Endodermal cell (in vitro differentiated cells): Measurements from ENCODE around the gene OR6J1. TPM values are rescaled to one million over a fixed set of nuclear protein-coding genes. Genes with fewer than 3 reads are reported as not detected.

Experiments
- DNase-seq: peaks from one replicate; pipeline ENCODE4 v3.0.0-alpha.2; 2017
- H3K27ac ChIP-seq: 2 replicates; pipeline ENCODE4 v1.5.1; 2013; ENCODE audit warnings: mild to moderate bottlenecking, low read depth, low read length, moderate library complexity
- H3K27me3 ChIP-seq: 2 replicates; pipeline ENCODE4 v1.6.1; 2013; ENCODE audit warnings: mild to moderate bottlenecking, low read length, moderate library complexity; ENCODE audit not compliant: insufficient read depth, control insufficient read depth, poor library complexity, severe bottlenecking
- H3K36me3 ChIP-seq: 2 replicates; pipeline ENCODE4 v1.7.0; 2013; ENCODE audit warnings: mild to moderate bottlenecking, low read length, moderate library complexity; ENCODE audit not compliant: control insufficient read depth, insufficient read depth
- H3K4me1 ChIP-seq: one replicate; pipeline ENCODE4 v1.7.0; 2013; ENCODE audit warnings: low read length; ENCODE audit not compliant: control insufficient read depth, insufficient read depth
- H3K4me3 ChIP-seq: 2 replicates; pipeline ENCODE4 v1.5.1; 2013; ENCODE audit warnings: mild to moderate bottlenecking, low read length, moderate library complexity
- H3K9ac ChIP-seq: 2 replicates; pipeline ENCODE4 v1.6.1; 2013; ENCODE audit warnings: mild to moderate bottlenecking, low read length, moderate library complexity; ENCODE audit not compliant: poor library complexity, severe bottlenecking; ENCODE audit errors: extremely low read depth
- H3K9me3 ChIP-seq: 2 replicates; pipeline ENCODE4 v1.6.1; 2013; ENCODE audit warnings: mild to moderate bottlenecking, low read length, moderate library complexity; ENCODE audit not compliant: control insufficient read depth
- H3K27ac Mint-ChIP-seq: 2 replicates; pipeline ENCODE4 v1.8.0; 2020; ENCODE audit warnings: mixed read lengths
- H3K27me3 Mint-ChIP-seq: 2 replicates; pipeline ENCODE4 v1.8.0; 2021; ENCODE audit warnings: mild to moderate bottlenecking, mixed read lengths; ENCODE audit not compliant: insufficient read depth
- H3K36me3 Mint-ChIP-seq: 2 replicates; pipeline ENCODE4 v1.8.0; 2020; ENCODE audit warnings: low read depth, mixed read lengths
- H3K4me1 Mint-ChIP-seq: 2 replicates; pipeline ENCODE4 v1.8.0; 2020; ENCODE audit warnings: mixed read lengths
- H3K4me3 Mint-ChIP-seq: 2 replicates; pipeline ENCODE4 v1.8.0; 2020; ENCODE audit warnings: mild to moderate bottlenecking, moderate library complexity, mixed read lengths
- H3K9me3 Mint-ChIP-seq: 2 replicates; pipeline ENCODE4 v1.8.0; 2020; ENCODE audit warnings: mild to moderate bottlenecking, mixed read lengths
- CTCF ChIP-seq: fragments of 200-600 bp; sonication (generic); conservative IDR thresholded peaks from 2 replicates; pipeline ENCODE4 v1.5.0; 2021; ENCODE audit warnings: antibody characterized with exemption, mild to moderate bottlenecking
- WGBS, 2 experiments: methylation state at CpG; one replicate each; pipeline versions ENCODE4 v1.1.5 to v1.1.7; 2013; ENCODE audit warnings: missing lambda C conversion rate in 2 of 2, mixed read lengths in 1 of 2; ENCODE audit not compliant: insufficient coverage in 1 of 2, insufficient read length in 1 of 2; 5-methylcytosine and 5-hydroxymethylcytosine counted together
- total RNA-seq, 2 donors: library from RNA; stranded (reverse); fragmentation: NEBNext Ultra II Directional in 1 of 2; extraction: Animal tissue kit (Norgen Biotek cat#: 25700) in 1 of 2; gene quantifications; 2 replicates in 1 of 2; 3 replicates in 1 of 2; pipeline ENCODE4 v1.2.1, GENCODE V29; 2021

OR6J1 gene
- total RNA-seq, 2 donors from 2014 or later = not detected

- Mint-ChIP-seq H3K27ac (peak overlapping the region; percentile 97), H3K36me3 (peaks cover 42% of the 10 kb centered on the region), H3K4me3 (peak overlapping the region; percentile 91), H3K9me3 (no peaks in the 10 kb centered on the region), H3K4me1 (peaks cover 50% of the 10 kb centered on the region), H3K27me3 (no peaks in the 10 kb centered on the region)
- Histone ChIP-seq H3K27ac (no peak overlapping the region), H3K36me3 (peaks cover 33% of the 10 kb centered on the region), H3K4me3 (peak overlapping the region; percentile 95), H3K27me3 (no peaks in the 10 kb centered on the region), H3K9me3 (no peaks in the 10 kb centered on the region), H3K4me1 (peaks cover 21% of the 10 kb centered on the region), H3K9ac (peak overlapping the region; percentile 82)
- no peak for TF ChIP-seq CTCF
- no peak for DNase-seq
- 91 to 100% methylated on average over 3 of the region's 3 CpGs for WGBS, 2 experiments
These were observed 44.8 kb downstream of the OR6J1 start for GRCh38 chr14:22599349-22599748.

GRCh38 chr14:22598896-22599244 lies 45.3 kb downstream of the OR6J1 start:
- H3K27me3 ChIP-seq = no peaks in the 10 kb centered on the region
- Mint-ChIP-seq H3K27me3 (no peaks in the 10 kb centered on the region), H3K36me3 (peaks cover 37% of the 10 kb centered on the region), H3K27ac (peak overlapping the region; percentile 97), H3K9me3 (no peaks in the 10 kb centered on the region), H3K4me3 (peak overlapping the region; percentile 91), H3K4me1 (peaks cover 54% of the 10 kb centered on the region)
- no peak overlapping the region for H3K27ac ChIP-seq
- peak; percentile 74 for DNase-seq
- H3K9ac ChIP-seq = peak overlapping the region; percentile 82
- TF ChIP-seq CTCF = peak; percentile 68
- H3K4me3 ChIP-seq = peak overlapping the region; percentile 95
- 9 to 13% methylated on average over 3 to 5 of the region's 5 CpGs for WGBS, 2 experiments
- H3K9me3 ChIP-seq = no peaks in the 10 kb centered on the region
- H3K4me1 ChIP-seq = peaks cover 26% of the 10 kb centered on the region
- H3K36me3 ChIP-seq = peaks cover 30% of the 10 kb centered on the region

GRCh38 chr14:22598099-22598895 lies 45.9 kb downstream of the OR6J1 start, which contains the start of gene ABHD4:
Gene ABHD4 (plus strand): TSS chr14:22598300. CDS start chr14:22598307, 7 bp downstream.
- peak within 1 kb of the TSS; percentile 91 for H3K4me3 Mint-ChIP-seq
- peaks cover 30% of the 10 kb centered on the region for H3K4me1 ChIP-seq

More at GRCh38 chr14:22598099-22598895, 45.9 kb downstream of the OR6J1 start, which contains the start of gene ABHD4:
- Mint-ChIP-seq H3K9me3 (no peaks in the 10 kb centered on the region), H3K27ac (peak within 1 kb of the TSS; percentile 97), H3K27me3 (no peaks in the 10 kb centered on the region), H3K4me1 (peaks cover 59% of the 10 kb centered on the region), H3K36me3 (peaks cover 31% of the 10 kb centered on the region)
- peak within 1 kb of the TSS; percentile 95 for H3K4me3 ChIP-seq
- TF ChIP-seq CTCF = no peak
- 0 to 1% methylated on average over 22 to 49 of the region's 49 CpGs for WGBS, 2 experiments
- H3K36me3 ChIP-seq = peaks cover 25% of the 10 kb centered on the region
- peak; percentile 94 for DNase-seq
- H3K27ac ChIP-seq = no peak within 1 kb of the TSS
- peak within 1 kb of the TSS; percentile 82 for H3K9ac ChIP-seq
- no peaks in the 10 kb centered on the region for H3K9me3 ChIP-seq
- H3K27me3 ChIP-seq = no peaks in the 10 kb centered on the region
